NCI-H1092 (cell line): Measurements from ENCODE around the gene CCDC30.

ENCODE experiments used
- DNase-seq: peaks from one replicate; lab custom pipeline; 2025; lab: John Stamatoyannopoulos, UW

CCDC30 gene

GRCh38 chr1:42462828-42463763, at the start of gene CCDC30:
Gene CCDC30, plus strand, starts transcription at chr1:42463286. Its CDS starts 17,266 bp downstream, at chr1:42480552.
- peak; percentile 99 for DNase-seq

GRCh38 chr1:42414551-42415496, 48.3 kb upstream of the CCDC30 start:
- DNase-seq = no peak

GRCh38 chr1:42417166-42417565, 45.9 kb upstream of the CCDC30 start:
- no peak for DNase-seq

GRCh38 chr1:42418516-42418915, 44.6 kb upstream of the CCDC30 start:
- no peak for DNase-seq

GRCh38 chr1:42419126-42419821, 43.8 kb upstream of the CCDC30 start:
- peak; percentile 85 for DNase-seq

GRCh38 chr1:42420121-42420520, 43.0 kb upstream of the CCDC30 start:
- DNase-seq = no peak

- DNase-seq = peak; percentile 97
These were observed 42.0 kb upstream of the CCDC30 start for GRCh38 chr1:42420911-42421585.

- DNase-seq = peak; percentile 49
These were observed 40.3 kb upstream of the CCDC30 start for GRCh38 chr1:42422737-42423136.

GRCh38 chr1:42423681-42424080, 39.4 kb upstream of the CCDC30 start:
- DNase-seq = peak; percentile 67

- no peak for DNase-seq
These were observed 38.9 kb upstream of the CCDC30 start for GRCh38 chr1:42424201-42424600.

GRCh38 chr1:42427240-42427639, 35.8 kb upstream of the CCDC30 start:
- no peak for DNase-seq

GRCh38 chr1:42429603-42430002, 33.5 kb upstream of the CCDC30 start:
- DNase-seq = no peak

GRCh38 chr1:42430286-42431135, 32.6 kb upstream of the CCDC30 start:
- no peak for DNase-seq

- DNase-seq = no peak
These were observed 31.6 kb upstream of the CCDC30 start for GRCh38 chr1:42431514-42431913.

GRCh38 chr1:42432714-42433113, 30.4 kb upstream of the CCDC30 start:
- DNase-seq = no peak

- DNase-seq = no peak
These were observed 29.7 kb upstream of the CCDC30 start for GRCh38 chr1:42433369-42433768.

- no peak for DNase-seq
These were observed 28.7 kb upstream of the CCDC30 start for GRCh38 chr1:42434340-42434739.

GRCh38 chr1:42439940-42440339, 23.1 kb upstream of the CCDC30 start:
- DNase-seq = no peak

- no peak for DNase-seq
These were observed 20.4 kb upstream of the CCDC30 start for GRCh38 chr1:42442662-42443061.

- no peak for DNase-seq
These were observed 13.8 kb upstream of the CCDC30 start for GRCh38 chr1:42449256-42449655.
